Measurements from ENCODE around the gene INHBE. TPM values are rescaled to one million over a fixed set of nuclear protein-coding genes. Genes with fewer than 3 reads are reported as not detected.

Gene INHBE
- total RNA-seq, 1 experiment from 2014 or later, result 5.0 TPM

GRCh38 chr12:57471661-57472060, 16.6 kb downstream of the INHBE start:
- POLR2A ChIA-PET, result interaction anchor here (1.4 kb wide), 1 partner anchor 13 kb away, joined by 5 read pairs; no protein-coding TSS in a partner anchor

DNA sequence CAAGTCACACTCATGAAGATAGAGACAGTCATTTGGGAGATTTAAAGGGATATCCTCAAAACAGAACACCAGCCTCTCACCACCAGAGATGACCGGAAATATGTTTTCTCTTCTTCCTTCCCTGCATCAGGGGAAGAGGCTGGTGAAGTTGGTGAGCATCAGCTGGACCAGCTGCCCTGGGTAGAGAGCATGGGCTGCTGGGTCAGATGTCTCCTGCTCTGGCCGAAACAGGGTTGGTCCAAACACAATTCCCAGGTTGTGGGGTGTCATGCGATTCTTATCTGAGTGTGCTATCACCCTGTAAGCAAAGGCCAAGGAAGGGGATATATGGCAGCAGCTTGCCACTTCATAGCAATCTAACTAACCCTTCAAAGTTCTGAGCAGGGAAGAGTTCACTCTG, 17.3 kb downstream of the INHBE start:
- no peaks in the 10 kb centered on the region for H3K36me3 Mint-ChIP-seq
- DNase-seq (ENCODE audit: low spot score), result no peak
- no peaks in the 10 kb centered on the region for H3K9me3 Mint-ChIP-seq
- POLR2A ChIA-PET, result no interaction called here
- peaks cover 20% of the 10 kb centered on the region for H3K4me1 Mint-ChIP-seq
- H3K4me3 Mint-ChIP-seq, result no peak overlapping the region
- ATAC-seq, result no peak
- H3K27me3 Mint-ChIP-seq (ENCODE audit: low read depth), result peaks cover 65% of the 10 kb centered on the region
- no peak for TF ChIP-seq IRF2 (CRISPR knock-in tag; IDR thresholded peaks at IDR 0.05; ENCODE audit: borderline replicate concordance, low read depth)
- no peak for TF ChIP-seq RORB (CRISPR knock-in tag; IDR thresholded peaks at IDR 0.05)
- no peak for TF ChIP-seq FOXJ3 (CRISPR knock-in tag; IDR thresholded peaks at IDR 0.05; ENCODE audit: borderline replicate concordance)
- TF ChIP-seq ZNF416 (CRISPR knock-in tag; IDR thresholded peaks at IDR 0.05), result no peak
- TF ChIP-seq TP53 (CRISPR knock-in tag; IDR thresholded peaks at IDR 0.05), result no peak
- no peak for TF ChIP-seq USF1 (CRISPR knock-in tag; IDR thresholded peaks at IDR 0.05)
- no peak overlapping the region for H3K27ac Mint-ChIP-seq
- CTCF ChIA-PET, result interaction anchor here (1.9 to 2.0 kb wide), 2 partner anchors 10 to 14 kb away, joined by 4 read pairs; no protein-coding TSS in a partner anchor

More at GRCh38 chr12:57471661-57472060, 16.6 kb downstream of the INHBE start:
- H3K27ac Mint-ChIP-seq, result no peak overlapping the region
- H3K9me3 Mint-ChIP-seq, result no peaks in the 10 kb centered on the region
- ATAC-seq (no peak), DNase-seq (ENCODE audit: low spot score) (no peak)
- TF ChIP-seq, protein P1, sequence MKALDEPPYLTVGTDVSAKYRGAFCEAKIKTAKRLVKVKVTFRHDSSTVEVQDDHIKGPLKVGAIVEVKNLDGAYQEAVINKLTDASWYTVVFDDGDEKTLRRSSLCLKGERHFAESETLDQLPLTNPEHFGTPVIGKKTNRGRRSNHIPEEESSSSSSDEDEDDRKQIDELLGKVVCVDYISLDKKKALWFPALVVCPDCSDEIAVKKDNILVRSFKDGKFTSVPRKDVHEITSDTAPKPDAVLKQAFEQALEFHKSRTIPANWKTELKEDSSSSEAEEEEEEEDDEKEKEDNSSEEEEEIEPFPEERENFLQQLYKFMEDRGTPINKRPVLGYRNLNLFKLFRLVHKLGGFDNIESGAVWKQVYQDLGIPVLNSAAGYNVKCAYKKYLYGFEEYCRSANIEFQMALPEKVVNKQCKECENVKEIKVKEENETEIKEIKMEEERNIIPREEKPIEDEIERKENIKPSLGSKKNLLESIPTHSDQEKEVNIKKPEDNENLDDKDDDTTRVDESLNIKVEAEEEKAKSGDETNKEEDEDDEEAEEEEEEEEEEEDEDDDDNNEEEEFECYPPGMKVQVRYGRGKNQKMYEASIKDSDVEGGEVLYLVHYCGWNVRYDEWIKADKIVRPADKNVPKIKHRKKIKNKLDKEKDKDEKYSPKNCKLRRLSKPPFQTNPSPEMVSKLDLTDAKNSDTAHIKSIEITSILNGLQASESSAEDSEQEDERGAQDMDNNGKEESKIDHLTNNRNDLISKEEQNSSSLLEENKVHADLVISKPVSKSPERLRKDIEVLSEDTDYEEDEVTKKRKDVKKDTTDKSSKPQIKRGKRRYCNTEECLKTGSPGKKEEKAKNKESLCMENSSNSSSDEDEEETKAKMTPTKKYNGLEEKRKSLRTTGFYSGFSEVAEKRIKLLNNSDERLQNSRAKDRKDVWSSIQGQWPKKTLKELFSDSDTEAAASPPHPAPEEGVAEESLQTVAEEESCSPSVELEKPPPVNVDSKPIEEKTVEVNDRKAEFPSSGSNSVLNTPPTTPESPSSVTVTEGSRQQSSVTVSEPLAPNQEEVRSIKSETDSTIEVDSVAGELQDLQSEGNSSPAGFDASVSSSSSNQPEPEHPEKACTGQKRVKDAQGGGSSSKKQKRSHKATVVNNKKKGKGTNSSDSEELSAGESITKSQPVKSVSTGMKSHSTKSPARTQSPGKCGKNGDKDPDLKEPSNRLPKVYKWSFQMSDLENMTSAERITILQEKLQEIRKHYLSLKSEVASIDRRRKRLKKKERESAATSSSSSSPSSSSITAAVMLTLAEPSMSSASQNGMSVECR (CRISPR knock-in tag; IDR thresholded peaks at IDR 0.05; ENCODE audit: borderline replicate concordance), result no peak
- TF ChIP-seq ZNF263 (CRISPR knock-in tag; IDR thresholded peaks at IDR 0.05; ENCODE audit: low read depth), result no peak
- TF ChIP-seq SMAD3 (CRISPR knock-in tag; IDR thresholded peaks at IDR 0.05; ENCODE audit: borderline replicate concordance), result no peak
- no peak for TF ChIP-seq SP1 (CRISPR knock-in tag; conservative IDR thresholded peaks at IDR 0.05)
- no peak for TF ChIP-seq CBFB (CRISPR knock-in tag; IDR thresholded peaks at IDR 0.05; ENCODE audit: low read depth)
- no peak for TF ChIP-seq GTF2I (CRISPR knock-in tag; conservative IDR thresholded peaks at IDR 0.05)
- no peak for TF ChIP-seq ELF4 (CRISPR knock-in tag; IDR thresholded peaks at IDR 0.05; ENCODE audit: low read depth)
- TF ChIP-seq TCF7 (CRISPR knock-in tag; IDR thresholded peaks at IDR 0.05; ENCODE audit: low read depth), result no peak
- no peak for TF ChIP-seq ZNF425 (CRISPR knock-in tag; conservative IDR thresholded peaks at IDR 0.05)
- TF ChIP-seq TEAD1 (CRISPR knock-in tag; IDR thresholded peaks at IDR 0.05), result no peak
- TF ChIP-seq ZBTB21 (CRISPR knock-in tag; IDR thresholded peaks at IDR 0.05; ENCODE audit: borderline replicate concordance), result no peak
- peaks cover 13% of the 10 kb centered on the region for H3K4me1 Mint-ChIP-seq
- CTCF ChIA-PET, result interaction anchor here (1.9 to 2.0 kb wide), 2 partner anchors 9 to 13 kb away, joined by 4 read pairs; no protein-coding TSS in a partner anchor
- no peaks in the 10 kb centered on the region for H3K36me3 Mint-ChIP-seq
- H3K4me3 Mint-ChIP-seq, result no peak overlapping the region
- peaks cover 57% of the 10 kb centered on the region for H3K27me3 Mint-ChIP-seq (ENCODE audit: low read depth)
